SIG-M5 treated with dmso at 0.1 percent for 504 hours (cell line): ENCODE measurements around the gene IFT172.
A peak's percentile ranks its signal among the peaks of the same experiment; 100 is the strongest.

Experiments used
- DNase-seq: peaks from one replicate; lab custom pipeline; 2025; ENCODE audit not compliant: unreplicated experiment; lab: John Stamatoyannopoulos, UW

Gene IFT172

DNA sequence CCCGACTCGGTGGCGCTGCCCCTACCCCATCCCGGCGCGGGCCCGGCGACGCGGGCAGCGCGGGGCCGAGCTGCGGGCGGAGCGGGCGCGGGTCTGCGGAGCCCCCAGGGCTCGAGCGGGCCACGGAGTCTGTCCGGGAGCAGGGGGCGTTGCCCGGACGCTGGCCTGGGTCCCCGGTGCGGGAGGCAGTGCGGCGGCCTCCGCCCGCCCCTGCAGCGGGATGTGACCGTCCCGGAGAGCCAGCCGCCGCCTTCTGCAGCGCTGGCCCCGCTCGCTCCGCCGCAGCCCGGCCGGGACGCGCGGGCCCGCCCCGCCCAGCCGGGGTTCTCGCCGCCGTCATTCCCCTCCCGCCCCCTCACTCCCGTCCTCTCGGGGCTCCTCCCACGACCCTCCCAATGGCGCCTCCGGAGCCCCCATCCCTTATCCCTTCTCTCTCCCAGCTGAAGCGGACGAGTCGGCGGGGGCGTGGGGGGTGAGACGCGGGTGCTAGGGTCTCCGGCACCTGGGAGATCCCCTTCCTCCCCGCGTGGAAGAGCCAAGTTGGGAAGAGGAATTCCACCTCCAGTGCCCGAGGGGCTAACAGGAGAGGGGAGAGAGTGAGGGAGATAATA, 5.5 kb upstream of the IFT172 start, which contains the start of gene FNDC4:
Gene FNDC4, minus strand, starts transcription at position 257 of the 611 bp plus-strand sequence. CDS start 521 bp downstream, outside the sequence.
- DNase-seq = no peak

DNA sequence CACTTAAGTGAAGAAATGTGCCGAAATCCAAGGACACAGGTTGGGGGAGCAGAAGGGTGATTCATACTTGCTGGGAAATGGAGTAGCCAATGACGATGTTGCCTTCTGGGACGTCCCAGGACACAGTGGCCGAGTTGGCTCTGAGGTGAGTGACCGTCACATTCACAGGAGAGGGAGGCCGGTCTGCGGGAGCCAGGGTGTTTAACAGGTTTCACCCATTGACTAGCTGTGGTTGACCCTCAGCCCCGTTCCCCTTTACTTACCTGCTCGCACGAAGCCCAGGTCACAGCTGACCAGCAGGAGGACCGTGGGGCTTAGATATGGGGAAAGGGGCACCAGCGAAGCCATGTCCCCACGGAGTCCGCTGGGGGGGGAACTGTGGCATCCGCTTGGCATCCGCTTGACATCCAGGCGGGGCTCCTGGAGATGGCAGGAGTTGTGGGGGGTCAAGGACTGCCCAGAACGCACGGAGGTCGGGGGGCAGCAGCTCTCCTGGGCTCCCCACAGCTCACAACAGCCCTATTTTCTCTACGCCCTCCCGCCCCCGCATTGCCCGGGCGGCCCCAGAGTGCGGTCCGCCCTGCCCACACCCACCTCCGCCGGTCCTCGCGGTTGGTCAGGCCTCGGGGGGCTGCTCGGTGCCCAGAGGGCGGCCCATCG, 4.9 kb upstream of the IFT172 start:
- no peak for DNase-seq

- no peak for DNase-seq
Observed at GRCh38 chr2:27493948-27494283, 4.4 kb upstream of the IFT172 start.

DNA sequence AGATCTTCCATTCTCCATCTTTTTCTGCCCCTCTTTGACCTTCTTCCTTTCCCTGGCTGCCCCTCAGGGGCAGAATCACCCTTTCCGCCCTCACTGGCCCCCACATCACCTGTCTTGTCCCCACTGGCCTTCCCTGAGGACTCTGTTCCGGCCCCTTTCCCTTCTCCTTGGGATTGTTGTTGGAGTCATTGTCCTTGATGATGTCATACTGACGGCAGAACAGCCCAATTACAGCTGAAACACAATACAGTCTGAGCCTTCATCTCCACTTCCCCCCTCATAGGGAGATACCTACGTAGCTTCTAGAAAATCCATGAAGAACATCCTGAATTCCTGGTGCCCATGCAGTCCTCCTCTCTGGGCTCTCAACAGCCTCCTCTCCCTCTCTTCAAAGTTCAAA, 3.0 kb upstream of the IFT172 start:
- no peak for DNase-seq

- DNase-seq = peak; percentile 26
Observed at GRCh38 chr2:27489118-27489497, 435 bp downstream of the IFT172 start.

GRCh38 chr2:27485496-27485895, 4.0 kb downstream of the IFT172 start:
- no peak for DNase-seq

DNA sequence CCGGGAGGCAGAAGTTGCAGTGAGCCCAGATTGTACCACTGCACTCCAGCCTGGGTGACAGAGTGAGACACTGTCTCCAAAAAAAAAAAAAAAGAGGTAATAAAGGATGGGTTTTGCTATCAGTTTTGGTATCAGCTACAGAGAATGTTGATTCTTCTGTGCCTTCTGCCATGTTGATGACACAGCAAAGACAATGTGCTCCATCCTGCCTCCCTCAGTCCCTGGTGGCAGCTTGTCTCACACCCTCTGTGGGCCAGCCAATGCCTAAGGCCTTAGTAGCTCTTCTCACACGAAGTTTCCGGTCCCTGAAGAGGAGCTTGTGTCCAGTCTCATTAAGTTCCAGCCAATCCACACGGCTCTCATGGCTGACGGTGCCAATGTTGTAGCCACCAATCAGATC, 17.6 kb downstream of the IFT172 start:
- no peak for DNase-seq

- no peak for DNase-seq
Observed at GRCh38 chr2:27464443-27464842, 25.1 kb downstream of the IFT172 start.

GRCh38 chr2:27461118-27461517, 28.4 kb downstream of the IFT172 start:
- no peak for DNase-seq

GRCh38 chr2:27453968-27454367, 35.6 kb downstream of the IFT172 start:
- DNase-seq = no peak

GRCh38 chr2:27451095-27451494, 38.4 kb downstream of the IFT172 start:
- DNase-seq = no peak

DNA sequence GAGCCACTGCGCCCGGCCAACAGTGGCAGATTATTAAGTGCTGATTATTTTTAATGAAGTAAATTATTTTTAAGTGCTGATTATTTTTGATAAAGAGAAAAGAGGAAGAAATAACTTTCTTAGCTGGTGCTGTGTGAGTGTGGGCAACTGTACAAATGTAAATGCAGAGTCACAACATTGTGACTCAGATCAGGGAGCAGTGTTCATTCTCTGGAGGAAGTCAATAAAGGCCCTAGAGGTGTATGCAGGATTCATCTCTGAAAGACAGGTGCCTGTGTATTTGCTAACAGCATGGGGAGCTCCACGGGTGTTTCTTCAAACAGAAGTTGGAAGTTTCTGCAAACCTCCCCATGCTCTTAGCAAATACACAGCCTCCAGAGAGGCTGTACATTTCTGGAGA, 41.2 kb downstream of the IFT172 start:
- no peak for DNase-seq

GRCh38 chr2:27446057-27446456, 43.5 kb downstream of the IFT172 start:
- peak; percentile 34 for DNase-seq

DNA sequence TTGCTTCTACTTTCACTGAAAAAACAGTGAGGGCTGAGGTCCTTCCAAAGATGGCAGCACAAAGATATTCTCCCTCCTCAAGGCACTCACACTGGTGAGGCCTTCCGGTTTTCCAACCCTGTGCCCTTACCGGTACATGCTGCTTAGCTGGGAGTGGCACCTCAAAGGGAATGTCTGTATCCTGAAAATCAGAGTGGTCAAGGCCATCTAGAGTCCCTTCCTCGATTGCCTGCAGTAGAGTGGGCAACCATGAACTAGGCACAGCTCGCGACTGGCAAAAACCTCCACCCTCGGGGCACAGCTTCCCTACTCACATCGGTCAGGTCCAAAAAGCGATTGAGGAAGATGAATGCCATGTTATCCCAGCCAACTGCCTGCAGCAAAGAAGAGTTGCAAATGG, 43.9 kb downstream of the IFT172 start:
- DNase-seq = no peak

- no peak for DNase-seq
Observed at GRCh38 chr2:27445155-27445554, 44.4 kb downstream of the IFT172 start.

- DNase-seq = no peak
Observed at GRCh38 chr2:27442920-27443282, 46.6 kb downstream of the IFT172 start.

DNA sequence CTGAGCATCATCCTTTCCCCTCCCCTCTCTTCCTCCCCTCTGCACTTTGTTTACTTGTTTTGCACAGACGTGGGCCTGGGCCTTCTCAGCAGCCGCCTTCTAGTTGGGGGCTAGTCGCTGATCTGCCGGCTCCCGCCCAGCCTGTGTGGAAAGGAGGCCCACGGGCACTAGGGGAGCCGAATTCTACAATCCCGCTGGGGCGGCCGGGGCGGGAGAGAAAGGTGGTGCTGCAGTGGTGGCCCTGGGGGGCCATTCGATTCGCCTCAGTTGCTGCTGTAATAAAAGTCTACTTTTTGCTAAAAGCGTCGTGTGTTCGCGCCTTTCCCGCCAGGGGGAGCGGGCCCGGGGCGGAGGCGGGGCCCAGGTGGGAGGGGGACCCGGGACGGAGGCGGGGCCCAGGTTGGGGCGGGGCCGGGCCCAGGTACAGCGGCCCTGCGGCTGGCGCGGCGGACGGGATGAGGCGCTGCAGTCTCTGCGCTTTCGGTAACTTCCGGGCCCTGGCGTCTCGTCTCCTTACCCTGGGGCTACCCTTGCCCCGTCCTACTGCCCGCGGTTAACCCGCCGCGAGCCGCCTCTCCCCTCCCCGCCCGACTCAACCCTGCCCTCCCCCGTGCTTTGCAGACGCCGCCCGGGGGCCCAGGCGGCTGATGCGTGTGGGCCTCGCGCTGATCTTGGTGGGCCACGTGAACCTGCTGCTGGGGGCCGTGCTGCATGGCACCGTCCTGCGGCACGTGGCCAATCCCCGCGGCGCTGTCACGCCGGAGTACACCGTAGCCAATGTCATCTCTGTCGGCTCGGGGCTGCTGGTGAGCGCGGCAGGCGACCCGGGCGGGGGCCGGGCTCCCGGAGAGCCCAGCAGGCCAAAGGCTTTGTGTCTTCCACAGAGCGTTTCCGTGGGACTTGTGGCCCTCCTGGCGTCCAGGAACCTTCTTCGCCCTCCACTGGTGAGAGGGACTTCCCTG, 47.3 kb downstream of the IFT172 start, which contains the start of gene KRTCAP3:
Gene KRTCAP3, plus strand, starts transcription at position 424 of the 962 bp plus-strand sequence. Its CDS starts 32 bp downstream, at position 456.
- no peak for DNase-seq

DNA sequence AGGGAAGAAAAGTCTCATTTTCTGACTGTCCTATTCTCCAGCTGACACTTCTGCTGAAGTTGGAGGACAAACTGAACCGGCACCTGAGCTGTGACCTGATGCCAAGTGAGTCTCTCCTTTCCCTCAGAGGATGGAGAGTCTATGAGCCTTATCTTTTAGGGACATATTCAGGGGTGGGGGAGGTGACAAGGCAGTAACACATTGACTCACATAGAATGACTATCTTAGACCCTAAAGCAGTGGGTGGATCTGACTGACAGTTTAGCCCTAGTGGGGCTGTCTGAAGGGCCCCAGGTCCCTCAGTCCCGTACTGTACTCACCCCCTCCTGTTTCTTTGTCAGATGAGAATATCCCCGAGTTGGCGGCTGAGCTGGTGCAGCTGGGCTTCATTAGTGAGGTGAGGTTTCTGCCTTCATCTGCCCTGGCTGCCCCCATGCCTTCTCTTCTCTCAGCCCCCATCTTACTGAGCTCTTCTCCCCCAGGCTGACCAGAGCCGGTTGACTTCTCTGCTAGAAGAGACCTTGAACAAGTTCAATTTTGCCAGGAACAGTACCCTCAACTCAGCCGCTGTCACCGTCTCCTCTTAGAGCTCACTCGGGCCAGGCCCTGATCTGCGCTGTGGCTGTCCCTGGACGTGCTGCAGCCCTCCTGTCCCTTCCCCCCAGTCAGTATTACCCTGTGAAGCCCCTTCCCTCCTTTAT, 48.2 kb downstream of the IFT172 start:
- DNase-seq = no peak

GRCh38 chr2:27435628-27436027, 53.9 kb downstream of the IFT172 start:
- no peak for DNase-seq

- no peak for DNase-seq
Observed at GRCh38 chr2:27431395-27431794, 58.1 kb downstream of the IFT172 start.

- DNase-seq = peak; percentile 76
Observed at GRCh38 chr2:27428978-27429541, 60.5 kb downstream of the IFT172 start.
